ENCODE data around the gene NEU1.
A peak's percentile ranks its signal among the peaks of the same experiment; 100 is the strongest.
"Not testable (repeated sequence)": the region's sequence is repeated elsewhere in the genome, so short reads cannot be mapped to it uniquely, and the experiment has no call there.

NEU1 gene

GRCh38 chr6:31871046-31871659, 8.5 kb upstream of the NEU1 start:
- DNase-seq: no peak

GRCh38 chr6:31870385-31870921, 7.8 kb upstream of the NEU1 start:
- DNase-seq: peak; percentile 40

DNA sequence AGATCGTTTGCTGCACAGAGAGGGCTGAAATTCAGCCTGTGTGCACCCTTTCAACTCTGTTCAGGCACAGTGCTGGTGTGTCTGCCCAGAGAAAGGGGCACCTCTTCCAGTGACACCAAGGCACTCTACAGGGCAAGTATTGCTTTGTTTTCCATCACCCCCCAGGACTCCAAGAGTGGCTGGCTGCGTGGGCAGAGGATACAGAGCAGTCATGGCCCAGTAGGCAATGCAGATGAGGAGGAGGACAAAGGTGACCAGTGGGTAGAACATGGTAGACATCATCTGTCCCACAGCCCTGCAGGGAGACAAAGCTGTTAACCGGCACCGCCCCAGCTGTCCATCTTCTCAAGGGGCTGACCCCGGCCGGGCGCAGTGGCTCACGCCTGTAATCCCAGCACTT, 6.7 kb upstream of the NEU1 start:
- DNase-seq: no peak

DNA sequence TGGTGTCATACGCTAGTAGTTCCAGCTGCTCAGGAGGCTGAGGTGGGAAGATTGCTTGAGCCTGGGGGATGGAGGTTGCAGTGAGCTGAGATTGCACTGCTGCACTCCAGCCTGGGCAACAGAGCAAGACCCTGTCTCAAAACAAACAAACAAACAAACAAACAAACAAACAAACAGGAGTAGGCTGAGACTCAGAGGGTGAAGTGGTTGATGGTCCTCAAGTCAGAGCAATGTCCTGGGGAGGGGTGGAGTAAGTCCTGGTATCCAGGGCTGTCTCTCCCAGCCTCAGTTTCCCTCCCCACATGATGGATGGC, 6.0 kb upstream of the NEU1 start:
- DNase-seq: not testable (repeated sequence)

- no peak for DNase-seq
These were observed 2.8 kb upstream of the NEU1 start for GRCh38 chr6:31865205-31866118.

- DNase-seq: no peak
These were observed 2.2 kb upstream of the NEU1 start for GRCh38 chr6:31864818-31865204.

DNA sequence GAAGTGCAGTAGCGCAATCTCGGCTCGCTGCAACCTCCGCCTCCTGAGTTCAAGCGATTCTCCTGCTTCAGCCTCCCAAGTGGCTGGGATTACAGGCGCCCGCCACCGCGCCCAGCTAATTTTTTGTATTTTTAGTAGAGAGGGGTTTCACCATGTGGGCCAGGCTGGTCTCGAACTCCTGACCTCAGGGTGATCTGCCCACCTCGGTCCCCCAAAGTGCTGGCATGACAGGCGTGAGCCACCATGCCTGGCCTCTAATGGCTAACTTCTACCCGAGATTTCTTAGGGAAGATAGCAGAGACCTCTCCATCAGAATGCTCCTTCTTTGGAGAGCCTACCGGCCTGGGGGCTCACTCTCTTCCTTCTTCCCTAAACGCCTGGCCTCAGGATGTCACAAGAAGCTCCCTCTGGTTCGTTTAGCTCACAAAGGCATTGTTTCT, 1.5 kb upstream of the NEU1 start:
- not testable (repeated sequence) for DNase-seq

DNA sequence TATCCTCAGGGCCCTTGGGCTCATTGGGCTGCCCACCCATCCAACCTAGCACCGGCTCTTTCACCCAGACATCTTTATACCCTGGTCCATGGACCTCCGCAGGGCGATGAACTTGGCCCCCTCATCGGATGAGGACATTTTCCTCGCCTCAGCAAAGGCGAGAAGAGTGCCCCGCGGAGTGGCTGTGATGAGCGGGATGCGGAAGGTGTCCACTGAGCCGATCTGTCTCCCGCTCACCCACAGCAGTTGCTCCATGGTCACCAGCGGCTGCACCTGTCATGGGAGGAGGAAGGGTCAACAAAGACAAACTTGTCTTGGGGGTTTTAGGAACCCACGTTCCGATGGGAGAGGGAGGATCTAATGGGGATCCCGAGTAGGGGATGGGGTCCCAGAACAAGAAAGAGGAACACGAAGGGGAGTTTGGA, 690 bp downstream of the NEU1 start:
- no peak for DNase-seq

DNA sequence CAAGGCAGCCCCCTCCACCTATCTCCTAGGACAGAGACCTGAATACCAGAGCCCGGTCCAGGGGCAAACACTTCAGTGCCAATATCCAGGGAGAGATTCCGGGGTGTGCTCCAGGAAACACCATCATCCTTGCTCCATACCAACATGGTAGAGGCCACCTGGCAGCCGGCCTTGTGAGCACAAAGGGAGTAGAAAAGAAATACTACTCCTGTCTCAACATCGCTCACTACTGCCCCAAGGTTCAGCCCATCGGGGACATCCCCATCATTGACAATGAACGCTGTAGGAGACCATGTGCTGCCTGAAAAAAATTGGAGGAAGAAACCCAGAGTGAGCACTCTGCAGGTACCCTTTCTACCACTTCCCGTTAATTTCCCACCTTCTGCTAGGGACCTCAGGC, 1.5 kb downstream of the NEU1 start:
- no peak for DNase-seq

DNA sequence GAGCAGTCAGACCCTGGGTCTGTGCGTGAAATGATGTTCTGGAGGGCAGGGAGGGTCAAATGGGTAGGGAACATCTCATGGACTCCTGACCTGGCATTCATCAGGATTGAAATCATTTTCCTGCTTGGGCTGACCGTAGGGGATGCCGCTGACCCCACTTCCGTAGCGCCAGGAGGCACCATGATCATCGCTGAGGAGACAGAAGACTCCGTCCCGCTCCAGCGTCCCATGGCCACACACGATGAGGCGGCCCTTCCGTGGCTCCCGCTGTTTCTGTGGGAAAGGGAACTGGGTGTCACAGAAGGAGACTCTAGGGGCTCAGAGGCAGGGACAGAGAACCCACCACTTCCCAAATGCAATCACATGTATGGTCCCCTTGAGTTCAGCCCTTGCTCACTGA, 2.3 kb downstream of the NEU1 start:
- no peak for DNase-seq

GRCh38 chr6:31859923-31860322, 2.7 kb downstream of the NEU1 start:
- DNase-seq: no peak

DNA sequence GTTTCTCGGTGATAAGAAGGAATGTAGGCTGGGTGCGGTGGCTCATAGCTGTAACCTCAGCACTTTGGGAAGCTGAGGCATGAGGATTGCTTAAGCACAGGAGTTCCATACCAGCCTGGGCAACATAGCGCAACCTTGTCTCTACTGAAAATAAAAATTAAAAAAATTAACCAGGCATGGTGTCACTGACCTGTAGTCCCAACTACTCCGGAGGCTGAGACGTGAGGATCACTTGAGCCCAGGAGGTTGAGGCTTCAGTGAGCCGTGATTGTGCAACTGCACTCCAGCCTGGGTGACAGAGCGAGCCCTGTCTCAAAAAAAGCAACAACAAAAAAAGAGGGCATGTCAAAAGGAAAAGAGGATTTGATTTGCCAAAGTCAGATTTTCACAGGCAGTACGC, 3.9 kb downstream of the NEU1 start:
- DNase-seq: no peak

GRCh38 chr6:31857774-31858173, 4.8 kb downstream of the NEU1 start:
- DNase-seq: not testable (repeated sequence)

- not testable (repeated sequence) for DNase-seq
These were observed 10.5 kb downstream of the NEU1 start for GRCh38 chr6:31851980-31852718.

GRCh38 chr6:31851485-31851832, 11.2 kb downstream of the NEU1 start:
- DNase-seq: no peak

DNA sequence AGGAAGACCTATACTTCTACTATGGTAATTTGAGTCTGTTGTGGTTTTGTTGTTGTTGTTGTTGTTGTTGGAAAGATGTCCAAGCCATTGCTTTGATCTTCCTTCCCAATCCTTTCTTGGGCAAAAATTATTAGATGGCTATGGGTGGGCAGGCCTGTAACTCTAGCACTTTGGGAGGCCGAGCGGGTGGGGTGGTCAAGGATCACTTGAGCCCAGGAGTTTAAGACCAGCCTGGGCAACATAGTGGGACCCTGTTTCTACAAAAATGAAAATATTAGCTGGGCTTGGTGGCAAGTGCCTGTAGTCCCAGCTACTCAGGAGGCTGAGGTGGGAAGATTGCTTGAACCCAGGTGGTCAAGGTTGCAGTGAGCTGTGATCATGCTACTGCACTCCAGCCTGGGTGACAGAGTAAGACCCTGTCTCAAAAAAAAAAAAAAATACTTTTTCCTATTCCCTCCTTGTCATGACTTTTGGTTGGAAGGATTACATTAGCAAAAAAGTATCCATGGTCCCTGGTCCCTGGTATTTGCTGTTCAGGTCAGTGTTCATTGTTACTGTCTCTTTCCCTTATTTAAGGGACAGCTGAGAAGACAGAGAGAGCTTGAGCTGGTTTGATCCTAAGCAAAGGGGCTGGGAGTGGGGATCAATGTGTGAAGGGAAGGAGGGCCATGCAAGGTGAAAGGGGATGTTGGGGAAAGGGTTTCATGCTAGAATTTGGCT, 11.7 kb downstream of the NEU1 start:
- DNase-seq: no peak

- no peak for DNase-seq
These were observed 15.2 kb downstream of the NEU1 start for GRCh38 chr6:31847276-31847978.

GRCh38 chr6:31844507-31844906, 18.1 kb downstream of the NEU1 start:
- no peak for DNase-seq

DNA sequence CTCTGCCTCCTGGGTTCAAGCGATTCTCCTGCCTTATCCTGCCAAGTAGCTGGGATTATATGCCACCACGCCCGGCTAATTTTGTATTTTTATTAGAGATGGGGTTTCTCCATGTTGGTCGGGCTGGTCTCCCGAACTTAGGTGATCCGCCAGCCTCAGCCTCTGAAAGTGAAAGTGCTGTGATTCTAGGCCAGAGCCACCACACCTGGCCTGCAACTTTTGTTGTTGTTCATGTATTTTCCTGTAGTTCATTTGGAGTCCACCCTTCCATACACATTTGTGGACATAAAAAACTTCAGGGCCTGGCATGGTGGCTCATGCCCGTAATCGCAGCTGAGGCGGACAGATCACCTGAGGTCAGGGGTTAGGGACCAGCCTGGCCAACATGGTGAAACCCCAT, 20.6 kb downstream of the NEU1 start:
- DNase-seq: no peak

- DNase-seq: not testable (repeated sequence)
These were observed 22.9 kb downstream of the NEU1 start for GRCh38 chr6:31839779-31840126.

- no peak for DNase-seq
These were observed 23.7 kb downstream of the NEU1 start for GRCh38 chr6:31838968-31839367.

GRCh38 chr6:31838114-31838553, 24.5 kb downstream of the NEU1 start:
- not testable (repeated sequence) for DNase-seq
